Measurements from ENCODE around the gene ZNF865.

- TF ChIP-seq EZH2 (optimal IDR thresholded peaks at IDR 0.05; ENCODE audit: low read depth, low read length) (no peak), CTCF (IDR thresholded peaks at IDR 0.05; ENCODE audit: low read length) (no peak)
These were observed 36.1 kb downstream of the ZNF865 start for GRCh38 chr19:55641426-55642152.
